ENCODE measurements around the gene LSM2.
"Not testable (repeated sequence)": the region's sequence is repeated elsewhere in the genome, so short reads cannot be mapped to it uniquely, and the experiment has no call there.

The LSM2 gene

GRCh38 chr6:31796993-31797385 is 9.8 kb downstream of the LSM2 start:
- DNase-seq: no peak

- peak; percentile 82 for DNase-seq
Observed at GRCh38 chr6:31795616-31796298, 11.0 kb downstream of the LSM2 start, which contains the start of gene VARS1. Gene VARS1, minus strand, starts transcription at chr6:31795752. Its CDS starts 535 bp downstream, at chr6:31795217.

GRCh38 chr6:31794866-31795615 is 11.7 kb downstream of the LSM2 start:
- no peak for DNase-seq

- no peak for DNase-seq
Observed at GRCh38 chr6:31794294-31794865, 12.4 kb downstream of the LSM2 start.

- not testable (repeated sequence) for DNase-seq
Observed at GRCh38 chr6:31793927-31794245, 12.9 kb downstream of the LSM2 start.

GRCh38 chr6:31792761-31793171 is 14.0 kb downstream of the LSM2 start:
- DNase-seq: no peak

- no peak for DNase-seq
Observed at GRCh38 chr6:31792090-31792374, 14.7 kb downstream of the LSM2 start.

- DNase-seq: peak; percentile 36
Observed at GRCh38 chr6:31791324-31792089, 15.3 kb downstream of the LSM2 start.

GRCh38 chr6:31785475-31785874 is 21.3 kb downstream of the LSM2 start:
- DNase-seq: no peak

- DNase-seq: no peak
Observed at GRCh38 chr6:31784098-31784925, 22.5 kb downstream of the LSM2 start.

GRCh38 chr6:31782126-31782855 is 24.5 kb downstream of the LSM2 start:
- no peak for DNase-seq

GRCh38 chr6:31781244-31782125 is 25.3 kb downstream of the LSM2 start:
- DNase-seq: no peak

- no peak for DNase-seq
Observed at GRCh38 chr6:31780507-31781243, 26.1 kb downstream of the LSM2 start.

GRCh38 chr6:31779908-31780307 is 26.9 kb downstream of the LSM2 start:
- no peak for DNase-seq

- DNase-seq: no peak
Observed at GRCh38 chr6:31778999-31779885, 27.5 kb downstream of the LSM2 start.

GRCh38 chr6:31778193-31778592 is 28.6 kb downstream of the LSM2 start:
- no peak for DNase-seq

- no peak for DNase-seq
Observed at GRCh38 chr6:31777667-31778050, 29.1 kb downstream of the LSM2 start.

GRCh38 chr6:31776989-31777666 is 29.6 kb downstream of the LSM2 start, which contains the start of gene VWA7:
Gene VWA7, minus strand, starts transcription at chr6:31777328. Its CDS starts 549 bp downstream, at chr6:31776779.
- peak; percentile 72 for DNase-seq
